ENCODE measurements around the gene TOR2A. TPM values are rescaled to one million over a fixed set of nuclear protein-coding genes. Genes with fewer than 3 reads are reported as not detected.

The TOR2A gene
- total RNA-seq, 1 experiment from 2014 or later: 13.2 TPM

DNA sequence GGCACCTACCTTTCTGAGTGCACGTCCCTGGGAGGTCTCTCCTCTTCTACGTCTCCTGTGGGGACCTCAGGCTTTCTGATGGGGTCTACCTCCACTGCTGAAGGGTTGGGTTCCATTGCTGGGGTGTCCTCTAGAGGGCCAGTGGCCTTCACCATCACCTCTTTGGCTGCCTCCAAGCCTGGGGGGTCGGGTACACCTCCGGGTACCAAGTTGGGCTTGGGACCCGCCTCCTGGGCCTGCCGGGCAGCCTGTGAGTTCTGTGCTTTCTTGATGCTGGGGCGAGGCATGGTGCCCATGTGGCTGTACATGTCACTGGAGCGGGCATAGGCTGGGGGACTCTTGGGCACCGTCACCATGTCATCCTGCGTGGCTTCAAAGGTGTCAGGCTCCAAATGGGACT, 38.9 kb upstream of the TOR2A start:
- no peak overlapping the region for H3K4me2 ChIP-seq (ENCODE audit: insufficient read depth, insufficient read length, low read length)
- no peak overlapping the region for H4K91ac ChIP-seq (ENCODE audit: insufficient read length, low read depth, low read length)
- no peak overlapping the region for H2BK120ac ChIP-seq (ENCODE audit: low read depth, low read length, poor library complexity, severe bottlenecking)
- no peak overlapping the region for H2BK12ac ChIP-seq (ENCODE audit: insufficient read length, low read depth, low read length)
- no peak overlapping the region for H3T11ph ChIP-seq (ENCODE audit: low read length)
- H3K27me3 ChIP-seq (ENCODE audit: insufficient read depth, low read length): no peaks in the 10 kb centered on the region; the same call in 1 of the 2 replicates
- Mint-ChIP-seq H3K9me3 (no peaks in the 10 kb centered on the region), H3K4me1 (peaks cover 25 to 38% of the 10 kb centered on the region in 2 experiments), H3K27me3 (ENCODE audit: low read depth) (peaks cover 6% of the 10 kb centered on the region), H3K4me3 (peak overlapping the region in 1 of 2 experiments; percentile 24; a peak in 2 of 5 replicates), H3K27ac (peak overlapping the region in 1 of 3 experiments; percentile 46; a peak in 1 of 7 replicates), H3K36me3 (ENCODE audit: insufficient read depth in 1 of 3, low read depth in 3 of 3) (no peaks in the 10 kb centered on the region)
- H3K79me1 ChIP-seq (ENCODE audit: insufficient read depth, low read depth, low read length, poor library complexity, severe bottlenecking): no peaks in the 10 kb centered on the region
- no peak overlapping the region for H2AFZ ChIP-seq (ENCODE audit: low read length)
- no peaks in the 10 kb centered on the region for H3K79me2 ChIP-seq (ENCODE audit: insufficient read depth, low read length)
- TF ChIP-seq, protein P1, sequence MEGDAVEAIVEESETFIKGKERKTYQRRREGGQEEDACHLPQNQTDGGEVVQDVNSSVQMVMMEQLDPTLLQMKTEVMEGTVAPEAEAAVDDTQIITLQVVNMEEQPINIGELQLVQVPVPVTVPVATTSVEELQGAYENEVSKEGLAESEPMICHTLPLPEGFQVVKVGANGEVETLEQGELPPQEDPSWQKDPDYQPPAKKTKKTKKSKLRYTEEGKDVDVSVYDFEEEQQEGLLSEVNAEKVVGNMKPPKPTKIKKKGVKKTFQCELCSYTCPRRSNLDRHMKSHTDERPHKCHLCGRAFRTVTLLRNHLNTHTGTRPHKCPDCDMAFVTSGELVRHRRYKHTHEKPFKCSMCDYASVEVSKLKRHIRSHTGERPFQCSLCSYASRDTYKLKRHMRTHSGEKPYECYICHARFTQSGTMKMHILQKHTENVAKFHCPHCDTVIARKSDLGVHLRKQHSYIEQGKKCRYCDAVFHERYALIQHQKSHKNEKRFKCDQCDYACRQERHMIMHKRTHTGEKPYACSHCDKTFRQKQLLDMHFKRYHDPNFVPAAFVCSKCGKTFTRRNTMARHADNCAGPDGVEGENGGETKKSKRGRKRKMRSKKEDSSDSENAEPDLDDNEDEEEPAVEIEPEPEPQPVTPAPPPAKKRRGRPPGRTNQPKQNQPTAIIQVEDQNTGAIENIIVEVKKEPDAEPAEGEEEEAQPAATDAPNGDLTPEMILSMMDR (conservative IDR thresholded peaks at IDR 0.05): no peak
- no peak overlapping the region for H3K23ac ChIP-seq (ENCODE audit: insufficient read length, low read depth, low read length)
- H2AK5ac ChIP-seq (ENCODE audit: insufficient read length, low read length): no peak overlapping the region
- no peak overlapping the region for H3K18ac ChIP-seq (ENCODE audit: insufficient read length, low read depth, low read length)
- H2BK15ac ChIP-seq (ENCODE audit: low read depth, low read length): no peak overlapping the region
- peaks cover 8% of the 10 kb centered on the region for H3K23me2 ChIP-seq (ENCODE audit: insufficient read length, low read depth, low read length, poor library complexity, severe bottlenecking)
- no peak overlapping the region for H3K14ac ChIP-seq (ENCODE audit: insufficient read depth, low read length)
- H4K5ac ChIP-seq (ENCODE audit: insufficient read length, low read depth, low read length): no peak overlapping the region
- no peak overlapping the region for H3K4ac ChIP-seq (ENCODE audit: low read depth, low read length)
- H2BK20ac ChIP-seq (ENCODE audit: low read depth, low read length, poor library complexity, severe bottlenecking): no peak overlapping the region
- no peaks in the 10 kb centered on the region for H3K9me3 ChIP-seq (ENCODE audit: control insufficient read depth, low read depth, low read length)
- H4K8ac ChIP-seq (replicated peaks; ENCODE audit: insufficient read length, low read depth, low read length): no peak overlapping the region
- peaks cover 8% of the 10 kb centered on the region for H3K4me1 ChIP-seq (ENCODE audit: insufficient read depth, low read length)
- H4K20me1 ChIP-seq (ENCODE audit: control insufficient read depth, insufficient read depth, insufficient read length): no peaks in the 10 kb centered on the region
- H3K27ac ChIP-seq (ENCODE audit: insufficient read length, low read depth, low read length): no peak overlapping the region
- H2BK5ac ChIP-seq (ENCODE audit: insufficient read length, low read length): no peak overlapping the region
- WGBS (ENCODE audit: extremely low coverage, insufficient read length, low lambda C conversion rate): no CpG with 5 or more reads among the region's 10 CpGs
- H3K9ac ChIP-seq (ENCODE audit: extremely low read depth, insufficient read length, low read length): no peak overlapping the region
- DNase-seq: no peak
- H3K56ac ChIP-seq (ENCODE audit: insufficient read length, low read depth, low read length): no peak overlapping the region
